GM19043 (cell line): ENCODE results near the gene BCAN.

ENCODE experiments used
- ATAC-seq: cut with Tn5 transposase; IDR thresholded peaks from one replicate; pipeline ENCODE4 v1.9.1; 2021; ENCODE audit warnings: low read depth; ENCODE audit not compliant: unreplicated experiment

Gene BCAN

DNA sequence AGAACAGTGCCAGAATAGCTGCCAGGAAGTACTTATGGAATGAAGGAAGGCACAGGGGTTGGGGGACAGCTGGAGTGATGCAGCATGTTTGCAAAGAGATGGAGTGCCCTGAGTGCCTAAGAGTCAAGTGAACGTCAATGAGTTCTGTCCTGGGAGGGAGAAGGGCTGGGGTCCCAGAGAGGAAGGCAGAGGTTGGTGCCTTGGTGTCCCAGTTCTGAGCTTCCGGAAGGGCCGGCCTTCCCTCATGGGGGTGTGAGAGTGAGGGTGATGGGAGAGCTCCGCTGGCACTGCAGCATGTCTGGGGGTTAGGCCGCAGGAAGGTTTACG, 17.7 kb downstream of the BCAN start:
- no peak for ATAC-seq

DNA sequence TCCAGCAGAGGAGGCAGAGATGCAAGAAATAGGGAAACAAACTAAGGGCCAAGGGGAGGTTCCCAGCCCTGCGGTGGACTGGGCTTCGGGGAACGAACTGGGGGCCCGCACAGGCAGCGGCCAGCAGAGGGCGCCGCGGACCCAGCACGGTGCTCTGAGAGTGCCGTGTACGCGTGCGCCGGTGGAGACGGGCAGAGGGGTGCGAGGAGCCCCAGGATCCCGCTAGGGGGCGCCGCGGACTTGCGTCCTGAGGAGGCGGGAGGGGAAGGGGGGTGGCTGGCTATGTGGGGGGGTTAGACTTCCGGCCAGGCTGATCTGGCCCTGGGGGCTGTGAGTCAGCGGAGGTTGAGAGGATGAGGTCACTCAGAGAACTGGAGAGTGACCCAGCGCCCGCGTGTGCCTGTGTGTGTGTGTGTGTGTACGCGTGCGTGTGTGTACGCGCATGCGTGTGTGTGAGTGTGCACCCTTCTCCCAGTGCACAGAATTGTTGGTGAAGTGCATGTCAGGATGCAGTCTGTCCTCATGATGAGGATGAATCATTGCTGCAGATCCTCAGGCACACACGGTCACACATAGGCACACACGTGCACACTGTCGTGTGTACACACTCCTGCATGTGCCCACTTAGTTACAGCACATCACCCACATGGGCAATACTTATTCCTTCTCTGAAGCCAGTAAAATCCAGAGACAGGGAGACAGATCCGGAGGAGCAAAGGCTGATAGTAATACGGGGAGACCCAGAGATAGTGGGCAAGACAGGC, 18.3 kb downstream of the BCAN start:
- peak; percentile 49 for ATAC-seq

DNA sequence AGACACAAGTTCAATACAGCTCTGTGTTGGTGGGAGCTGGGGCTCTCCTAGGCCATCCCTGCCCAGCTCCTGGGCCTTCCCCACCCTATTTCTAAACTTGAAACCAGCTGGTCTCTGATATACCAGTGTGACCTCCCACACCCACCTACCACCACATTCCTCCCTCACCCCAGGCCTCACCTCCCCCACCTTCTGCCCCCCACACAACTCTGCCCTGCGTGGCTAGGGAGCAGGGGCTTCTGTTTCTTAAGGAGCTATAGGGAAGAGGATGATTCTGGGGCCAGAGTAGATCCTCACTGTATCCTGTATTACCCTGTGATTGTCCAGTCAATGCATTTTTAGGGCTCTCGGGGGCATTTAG, 18.8 kb downstream of the BCAN start:
- no peak for ATAC-seq

DNA sequence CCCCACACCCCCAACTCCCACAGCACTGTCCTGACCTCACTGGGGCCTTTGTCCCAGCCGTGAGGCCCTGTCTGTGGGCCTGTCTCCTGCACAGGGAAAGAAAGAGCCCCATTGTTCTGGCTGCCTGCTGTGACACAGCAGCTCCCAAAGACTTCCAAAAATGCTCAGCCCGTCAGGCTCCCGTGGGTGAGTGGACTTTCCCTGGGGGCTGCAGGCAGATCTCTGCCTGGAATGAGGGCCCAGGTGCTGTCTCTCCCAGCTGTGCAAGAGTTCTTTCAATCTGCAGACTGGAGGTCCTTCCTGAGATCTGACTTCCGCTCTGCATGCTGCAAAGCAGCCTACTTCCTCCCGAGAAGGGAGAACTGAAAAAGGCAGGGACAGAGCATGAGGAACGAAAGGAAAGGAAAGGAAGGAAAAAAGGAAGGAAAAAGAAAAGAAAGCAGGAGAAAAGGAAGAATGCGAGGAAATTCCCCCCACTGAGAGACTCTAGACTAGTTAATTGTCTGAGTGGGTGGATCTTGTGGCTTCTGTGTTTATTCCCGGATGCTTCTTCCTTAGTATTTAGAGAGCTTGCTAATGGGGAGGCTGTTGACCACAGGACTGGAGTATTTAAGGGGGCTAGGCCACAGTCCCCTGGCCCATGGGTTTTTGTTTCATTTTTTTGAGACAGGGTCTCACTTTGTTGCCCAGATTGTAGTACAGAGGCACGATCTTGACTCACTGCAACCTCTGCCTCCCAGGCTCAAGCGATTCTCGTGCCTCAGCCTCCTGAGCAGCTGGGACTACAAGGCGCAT, 20.3 kb downstream of the BCAN start:
- no peak for ATAC-seq

DNA sequence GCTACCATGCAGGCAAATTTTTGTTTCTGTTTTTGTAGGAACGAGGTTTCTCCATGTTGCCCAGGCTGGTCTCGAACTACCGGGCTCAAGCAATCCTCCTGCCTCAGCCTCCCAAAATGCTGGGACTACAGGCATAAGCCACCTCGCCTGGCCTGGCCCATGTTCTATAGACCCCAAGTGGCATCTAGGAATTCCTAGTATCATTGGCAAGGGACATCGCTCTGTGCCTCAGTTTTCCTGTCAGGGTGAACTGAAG, 20.8 kb downstream of the BCAN start:
- no peak for ATAC-seq

DNA sequence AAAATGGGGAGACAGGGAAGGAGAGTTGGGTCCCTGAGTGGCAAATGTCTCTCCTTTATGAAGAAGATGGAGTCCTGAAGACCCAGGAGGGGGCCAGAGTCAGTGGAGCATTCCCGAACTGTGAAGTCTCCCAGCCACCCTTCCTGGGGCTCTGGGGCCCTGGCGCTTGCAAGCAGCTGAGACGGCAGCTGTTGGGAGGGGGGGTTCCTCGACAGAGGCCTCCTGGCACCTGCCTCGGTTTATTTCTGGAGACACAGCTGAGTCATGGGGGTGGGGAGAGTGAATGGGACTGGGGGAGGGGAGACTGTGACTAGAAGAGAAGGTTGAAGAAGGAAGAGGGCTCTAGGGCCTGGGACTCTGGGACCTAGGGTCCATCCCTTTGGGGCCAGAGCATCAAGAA, 21.3 kb downstream of the BCAN start:
- no peak for ATAC-seq

DNA sequence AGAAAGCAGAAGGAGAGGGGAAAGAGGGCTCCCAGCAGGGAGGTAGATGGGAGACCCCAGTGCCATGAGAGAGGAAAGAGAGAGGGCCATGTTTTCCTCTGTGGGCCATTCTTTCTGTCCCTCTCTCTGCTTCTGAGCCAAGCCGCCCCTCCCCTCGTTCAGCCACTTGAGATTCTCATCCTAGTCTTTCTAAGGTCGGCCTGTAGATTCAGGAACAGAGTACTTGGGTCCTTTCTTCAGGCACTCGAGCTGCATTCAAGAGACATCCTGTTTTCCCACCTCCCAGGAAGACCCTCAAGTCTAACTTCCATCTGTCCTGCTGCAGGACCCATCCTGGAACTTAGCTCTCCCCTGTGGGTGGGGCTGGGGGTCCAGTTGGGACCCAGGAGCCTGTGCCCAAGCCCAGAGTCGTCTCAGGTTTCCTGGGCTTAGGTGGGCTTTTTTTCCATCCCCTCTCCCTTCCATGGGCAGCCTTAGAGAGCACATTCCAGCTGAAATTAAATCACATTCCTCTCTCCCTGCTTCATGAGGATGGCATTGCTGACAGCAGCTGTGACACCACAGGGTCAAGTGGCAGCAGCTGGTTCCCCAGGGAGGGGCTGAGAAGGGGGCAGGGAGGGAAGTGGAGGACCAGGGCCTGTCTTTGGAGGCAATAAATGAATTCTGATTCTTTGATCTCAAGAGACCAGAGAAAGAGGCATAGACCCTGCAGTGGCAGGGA, 22.3 kb downstream of the BCAN start:
- ATAC-seq, result no peak

DNA sequence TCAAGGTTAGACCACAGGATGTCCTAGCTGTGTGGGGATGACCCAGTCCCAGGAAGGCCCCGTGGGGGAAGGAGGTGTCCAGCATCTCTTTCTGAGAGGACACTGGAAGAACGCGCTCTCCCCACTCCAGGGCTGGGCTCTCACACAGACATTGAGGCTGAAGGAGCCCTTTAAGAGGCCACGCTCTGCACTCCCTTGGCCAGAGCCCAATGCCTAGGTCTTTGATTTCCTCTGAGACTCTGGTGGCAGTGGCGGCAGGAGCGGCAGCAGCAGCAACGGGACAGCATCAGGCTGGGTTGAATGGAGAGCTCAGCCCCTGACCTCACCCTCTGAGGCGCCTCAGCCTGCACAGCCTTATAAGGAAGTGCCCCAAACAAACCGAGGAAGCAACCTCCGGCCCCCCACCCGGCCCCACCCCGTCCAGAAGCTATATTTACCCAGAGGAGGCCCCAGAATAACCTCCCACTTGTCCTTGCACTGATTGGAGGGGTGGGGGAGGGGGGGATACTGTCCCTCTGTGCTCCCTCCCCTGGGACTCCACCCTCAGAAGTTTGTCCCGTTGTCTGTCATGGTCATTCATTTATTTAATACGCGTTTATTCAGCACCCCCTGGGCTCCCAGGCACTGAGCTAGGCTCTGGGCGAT, 23.0 kb downstream of the BCAN start:
- ATAC-seq, result no peak

DNA sequence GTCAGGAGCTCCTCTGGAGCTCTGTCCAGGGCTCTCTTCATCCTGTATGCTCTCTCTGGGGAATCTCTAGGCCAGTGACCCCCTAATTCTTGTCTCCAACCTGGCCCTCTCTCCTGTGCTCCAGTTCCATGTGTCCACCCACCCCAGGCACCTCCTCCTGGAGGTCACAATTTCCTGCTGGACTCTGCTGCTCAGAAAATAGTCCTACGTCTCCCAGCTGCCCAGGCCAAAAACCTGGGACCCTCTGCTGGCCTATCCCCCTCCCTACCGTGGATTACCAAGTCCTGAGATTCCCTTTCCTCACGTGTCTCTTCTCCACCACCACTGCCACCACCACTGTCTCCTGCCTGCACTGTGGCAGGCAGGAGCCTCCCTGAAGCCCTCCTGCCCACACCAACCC, 23.6 kb downstream of the BCAN start:
- ATAC-seq, result no peak

DNA sequence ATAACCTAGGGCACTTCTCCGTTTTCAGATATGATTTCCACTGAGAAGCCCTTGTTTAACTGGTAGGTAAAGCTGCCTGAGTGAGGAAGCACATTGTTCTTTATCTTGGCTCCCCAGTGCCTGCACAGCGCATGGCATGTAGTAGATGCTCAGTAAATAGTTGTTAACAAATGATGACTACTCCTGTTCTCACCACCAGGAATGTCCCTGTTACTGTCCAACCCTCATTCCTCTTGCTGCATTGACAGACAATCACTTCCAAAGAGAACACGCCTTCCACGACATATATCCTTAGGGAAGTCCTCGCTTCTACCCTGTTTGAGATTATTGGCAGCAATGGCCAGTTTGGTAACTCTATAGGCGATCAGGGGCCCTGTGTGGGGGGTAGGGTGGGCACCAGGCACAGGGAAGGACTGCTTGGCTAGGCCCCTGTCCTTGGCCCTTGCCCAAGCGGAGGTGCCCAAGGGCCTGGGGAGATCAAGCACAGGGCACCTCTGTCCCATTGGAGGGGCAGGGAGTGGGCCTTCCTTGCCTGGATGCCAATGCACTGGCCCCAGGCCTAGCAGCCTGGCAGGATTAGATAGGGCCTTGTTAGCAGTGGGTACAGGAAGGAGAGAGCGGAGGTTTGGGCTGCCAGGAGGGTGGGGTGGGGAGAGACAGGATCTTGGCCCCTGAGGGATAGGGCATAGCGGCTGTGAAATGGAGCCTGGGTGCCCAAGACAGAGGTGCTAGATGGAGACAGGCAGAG, 25.1 kb downstream of the BCAN start:
- ATAC-seq, result no peak

DNA sequence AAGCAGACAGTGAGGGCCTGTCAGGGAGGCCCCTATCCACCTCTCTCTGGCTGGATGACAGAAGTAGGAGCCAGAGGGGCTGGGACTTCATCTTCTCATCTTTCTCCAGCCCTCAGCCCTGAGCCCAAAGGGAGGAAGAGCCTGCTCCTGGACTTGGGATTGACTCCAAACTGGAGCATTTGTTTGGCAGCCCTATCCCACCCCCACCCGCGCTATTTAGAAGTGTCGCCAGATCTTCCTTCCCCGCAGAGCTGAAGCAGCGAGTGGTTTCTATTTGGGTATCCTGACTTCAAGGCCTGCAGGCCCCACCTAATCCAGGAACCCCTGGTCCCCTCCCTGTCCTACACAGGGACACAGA, 25.7 kb downstream of the BCAN start:
- no peak for ATAC-seq

DNA sequence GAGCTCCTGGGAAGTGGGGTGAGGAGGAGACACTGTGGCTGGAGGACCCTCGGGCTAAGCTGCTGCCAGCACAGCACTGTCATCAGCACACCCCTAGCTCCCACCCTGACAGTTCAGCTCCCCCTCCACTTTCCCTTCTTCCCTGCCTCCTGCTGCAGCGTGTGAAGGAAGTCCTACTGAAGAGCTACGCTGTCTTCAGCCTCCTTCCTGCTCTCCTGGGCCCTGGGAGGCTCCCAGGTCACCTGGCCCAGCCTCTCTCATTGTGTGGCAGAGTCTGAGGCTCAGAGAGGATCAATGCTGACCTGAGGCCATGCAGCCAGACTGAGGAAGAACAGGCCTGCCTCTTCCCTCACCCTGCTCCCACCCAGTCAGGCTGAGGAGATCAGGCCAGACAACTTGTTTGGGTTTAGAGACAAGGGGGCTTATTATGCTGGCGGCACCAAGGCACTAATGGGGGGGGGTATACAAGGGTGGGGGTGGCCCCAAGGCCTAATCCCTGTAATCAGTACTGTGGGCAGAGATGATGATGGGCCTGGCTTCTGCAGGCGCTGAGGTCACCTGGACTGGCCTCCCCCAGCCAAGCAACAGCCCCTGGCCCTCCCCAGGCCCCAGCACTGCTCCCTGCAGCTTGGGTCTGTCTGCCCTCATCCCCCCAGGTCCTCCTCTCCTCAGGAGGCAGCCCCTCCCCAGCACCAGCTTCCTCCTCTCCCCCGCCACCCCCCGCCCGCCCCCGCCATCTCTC, 26.2 kb downstream of the BCAN start:
- ATAC-seq, result no peak

DNA sequence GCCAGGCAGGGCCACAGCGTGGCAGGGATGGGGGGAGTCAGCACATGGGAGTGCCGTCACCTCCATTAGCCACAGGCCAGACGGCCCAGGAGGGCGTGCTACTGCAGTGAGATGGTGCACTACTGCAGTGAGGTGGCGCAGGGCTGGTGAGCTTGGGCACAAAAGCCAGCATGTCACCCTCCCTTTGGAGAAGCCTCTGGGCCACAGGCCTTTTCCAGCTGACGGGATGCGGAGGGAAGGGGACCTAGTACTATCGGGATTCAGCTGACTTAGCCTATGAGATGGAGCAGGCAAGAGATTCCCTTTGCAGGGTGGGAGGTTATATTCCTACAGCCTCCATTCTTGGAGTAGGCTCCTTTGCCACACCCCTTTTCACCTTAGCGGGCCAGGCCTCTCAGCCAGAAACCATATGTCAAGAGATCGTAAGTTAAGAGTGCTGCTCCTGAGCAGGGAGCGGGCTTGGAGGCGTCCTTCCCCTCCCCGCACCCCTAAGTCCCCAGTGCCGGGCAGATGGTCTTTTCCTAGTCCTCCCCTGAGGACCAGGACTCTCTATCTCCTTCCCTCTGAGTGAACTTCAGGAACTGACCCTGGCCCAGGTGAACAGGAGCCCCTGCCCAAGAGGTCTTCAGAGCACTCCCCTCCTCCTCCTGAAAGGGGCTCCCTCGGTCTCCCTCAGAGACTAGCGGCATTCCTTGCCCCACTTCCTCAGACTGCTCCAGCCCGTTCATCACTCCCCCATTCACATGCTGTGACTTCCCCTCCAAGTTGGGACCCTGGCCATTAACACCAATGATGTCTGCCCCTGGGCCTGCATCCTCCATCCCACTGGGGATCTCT, 27.1 kb downstream of the BCAN start:
- no peak for ATAC-seq

DNA sequence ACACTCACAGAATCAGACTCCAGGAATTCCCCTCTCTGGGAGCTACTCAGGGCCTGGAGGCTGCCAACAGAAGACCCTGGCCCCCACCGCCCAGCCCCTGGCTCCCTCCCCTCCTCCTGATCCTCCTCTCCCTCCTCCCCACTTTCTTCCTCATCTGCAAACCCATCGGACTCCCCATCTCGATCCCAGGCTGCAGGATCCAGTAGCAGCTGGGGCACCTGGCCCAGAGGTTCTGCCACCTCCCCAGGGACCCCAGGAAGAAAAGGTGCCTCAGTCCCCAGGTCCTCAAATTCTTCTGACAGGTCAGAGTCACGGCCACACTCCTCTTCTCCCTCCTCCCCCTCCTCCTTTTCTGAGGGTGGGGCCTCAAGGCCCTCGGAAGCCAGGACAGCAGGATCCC, 27.9 kb downstream of the BCAN start:
- no peak for ATAC-seq

DNA sequence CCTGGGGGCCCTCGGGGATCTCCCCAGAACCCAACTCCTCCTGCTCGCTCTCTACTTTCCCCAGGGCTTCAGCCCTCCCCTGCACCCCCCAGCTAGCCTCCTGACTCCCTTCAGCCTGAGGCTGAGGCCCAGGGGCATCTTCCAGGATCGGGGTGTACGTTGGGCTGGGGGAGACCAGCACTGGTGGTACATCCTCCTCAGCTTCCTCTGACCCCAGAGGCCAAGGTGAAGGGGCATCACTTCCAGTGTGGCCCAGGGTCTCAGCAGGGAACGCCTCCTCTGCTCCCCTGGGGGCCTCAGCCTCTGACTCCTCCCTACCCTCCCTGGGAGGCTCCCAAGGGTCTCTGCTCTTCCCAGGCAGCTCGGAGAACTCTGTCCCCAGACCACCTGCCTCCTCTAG, 28.4 kb downstream of the BCAN start:
- no peak for ATAC-seq

DNA sequence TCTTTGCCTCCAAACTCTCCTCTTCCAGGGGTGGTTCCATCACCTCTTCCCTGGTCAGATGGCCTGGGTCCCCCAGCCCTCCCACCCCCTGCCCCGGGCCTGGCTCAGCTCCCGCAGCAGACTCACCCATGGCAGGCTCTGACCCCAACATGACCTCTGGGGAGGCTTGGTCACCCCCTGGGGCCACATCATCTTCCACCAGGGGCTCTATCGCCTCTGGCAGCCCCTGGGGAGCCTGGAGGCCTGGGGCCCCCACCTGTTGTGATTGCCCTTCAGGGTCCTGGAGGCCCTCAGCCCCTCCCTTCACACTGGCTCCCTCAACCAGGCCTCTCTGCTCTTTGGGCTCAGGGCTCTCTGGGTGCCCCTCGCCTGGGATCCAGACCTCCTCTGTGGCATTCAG, 28.9 kb downstream of the BCAN start:
- ATAC-seq, result no peak

DNA sequence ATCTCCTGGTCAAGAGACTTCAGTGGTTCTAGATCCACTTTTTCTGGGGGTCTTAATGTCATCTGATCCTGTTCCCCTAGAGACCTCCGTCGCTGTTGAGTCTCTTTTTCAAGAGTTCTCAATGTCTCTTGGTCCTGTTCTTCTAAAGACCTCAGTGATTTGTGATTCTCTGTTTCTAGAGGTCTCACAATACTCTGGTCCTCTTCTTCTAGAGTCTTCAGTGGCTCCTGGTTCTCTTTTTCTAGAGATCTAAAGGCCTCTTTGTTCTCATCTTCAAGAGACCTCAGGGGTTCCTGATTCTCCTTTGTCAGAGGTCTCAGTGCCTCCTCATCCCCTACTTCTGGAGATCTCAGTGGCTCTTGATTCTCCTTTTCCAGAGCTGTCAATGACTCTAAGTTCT, 29.9 kb downstream of the BCAN start:
- ATAC-seq, result no peak

DNA sequence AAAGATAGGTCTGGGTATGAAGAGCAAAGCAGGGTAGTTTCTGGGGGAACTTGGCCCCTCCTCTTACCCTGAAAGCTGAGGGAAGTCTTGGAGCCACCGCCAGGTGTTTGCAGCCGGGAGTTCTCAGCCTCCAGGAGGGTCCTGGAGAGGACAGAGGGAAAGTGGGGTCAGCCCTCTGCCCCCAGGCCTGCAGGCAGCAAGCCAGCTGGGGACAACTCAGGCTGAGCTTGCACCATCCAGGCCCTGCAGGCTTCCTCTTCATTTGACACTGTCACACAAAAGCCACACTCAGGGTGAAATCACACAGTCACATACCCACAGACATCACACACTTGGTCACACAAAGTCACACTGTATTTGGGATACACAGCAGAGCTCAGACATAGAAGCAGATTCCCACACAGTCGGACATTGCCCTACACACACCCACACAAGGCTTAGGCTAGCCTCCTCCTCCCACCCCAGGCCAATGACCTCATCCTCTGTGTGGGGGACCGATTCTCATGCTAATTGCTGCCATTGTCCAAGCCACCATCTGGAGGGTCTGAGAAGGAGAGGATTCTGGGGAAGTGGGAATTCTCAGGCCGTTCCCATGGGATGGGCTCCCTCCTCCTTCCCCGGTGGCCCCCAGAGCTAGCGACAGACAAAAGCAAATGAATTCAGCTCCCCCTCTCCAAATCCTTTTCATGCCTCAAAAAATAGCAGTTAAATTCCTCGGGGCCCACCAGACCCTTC, 31.6 kb downstream of the BCAN start:
- ATAC-seq, result no peak
